GM12864 (cell line): Measurements from ENCODE around the gene CDH18.

ENCODE experiments used
- DNase-seq: peaks from one replicate; pipeline ENCODE4 v3.0.0-alpha.2; 2011; ENCODE audit warnings: low read depth
- H3K4me3 ChIP-seq: 2 replicates; pipeline ENCODE4 v1.5.1; 2011; ENCODE audit warnings: mild to moderate bottlenecking, low read depth, low read length, control low read depth
- TF ChIP-seq, protein P1 (sequence below): IDR thresholded peaks from 2 replicates; pipeline ENCODE4 v1.5.1; 2011; ENCODE audit warnings: low read depth, mild to moderate bottlenecking, moderate library complexity, low read length, control low read depth, inconsistent platforms; ENCODE audit errors: missing control alignments

CDH18 gene

DNA sequence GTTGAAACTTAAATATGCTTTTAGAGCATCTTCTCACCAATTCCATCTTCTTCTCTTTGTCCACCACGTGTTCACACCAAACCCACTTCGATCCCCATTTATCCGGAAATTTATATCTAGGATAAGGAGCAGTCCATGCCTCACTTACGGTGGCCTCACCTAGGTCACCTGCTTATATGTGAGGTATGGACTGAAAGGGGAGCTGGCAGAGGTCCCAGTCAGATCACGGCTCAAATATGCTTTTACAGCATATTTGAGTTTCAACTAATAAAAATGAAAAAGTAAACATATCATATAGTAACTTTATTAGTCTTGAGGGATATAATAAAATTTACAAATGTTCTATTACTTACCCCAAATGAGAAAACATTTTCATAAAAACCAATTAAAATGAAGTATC lies 508.4 kb downstream of the CDH18 start:
- H3K4me3 ChIP-seq, result no peak overlapping the region
- TF ChIP-seq, protein P1, sequence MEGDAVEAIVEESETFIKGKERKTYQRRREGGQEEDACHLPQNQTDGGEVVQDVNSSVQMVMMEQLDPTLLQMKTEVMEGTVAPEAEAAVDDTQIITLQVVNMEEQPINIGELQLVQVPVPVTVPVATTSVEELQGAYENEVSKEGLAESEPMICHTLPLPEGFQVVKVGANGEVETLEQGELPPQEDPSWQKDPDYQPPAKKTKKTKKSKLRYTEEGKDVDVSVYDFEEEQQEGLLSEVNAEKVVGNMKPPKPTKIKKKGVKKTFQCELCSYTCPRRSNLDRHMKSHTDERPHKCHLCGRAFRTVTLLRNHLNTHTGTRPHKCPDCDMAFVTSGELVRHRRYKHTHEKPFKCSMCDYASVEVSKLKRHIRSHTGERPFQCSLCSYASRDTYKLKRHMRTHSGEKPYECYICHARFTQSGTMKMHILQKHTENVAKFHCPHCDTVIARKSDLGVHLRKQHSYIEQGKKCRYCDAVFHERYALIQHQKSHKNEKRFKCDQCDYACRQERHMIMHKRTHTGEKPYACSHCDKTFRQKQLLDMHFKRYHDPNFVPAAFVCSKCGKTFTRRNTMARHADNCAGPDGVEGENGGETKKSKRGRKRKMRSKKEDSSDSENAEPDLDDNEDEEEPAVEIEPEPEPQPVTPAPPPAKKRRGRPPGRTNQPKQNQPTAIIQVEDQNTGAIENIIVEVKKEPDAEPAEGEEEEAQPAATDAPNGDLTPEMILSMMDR, result no peak
- no peak for DNase-seq

DNA sequence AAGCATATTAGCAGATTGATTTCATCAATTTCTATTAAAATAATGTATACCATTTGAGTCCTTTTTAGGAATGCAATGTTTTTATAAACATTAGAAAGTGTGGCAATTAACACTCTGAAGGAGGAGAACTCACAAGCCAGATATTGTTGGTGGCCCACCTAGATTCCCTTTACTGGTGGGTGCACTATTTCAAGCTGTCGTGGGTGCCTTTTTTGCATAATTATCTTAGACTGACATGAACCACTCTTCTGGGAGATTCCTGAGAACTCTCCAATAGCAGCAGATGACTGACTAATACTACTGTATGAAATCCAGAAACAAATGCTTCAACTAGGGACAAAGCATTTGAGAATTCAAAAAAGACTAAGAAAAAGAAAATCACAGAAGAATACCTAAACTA lies 526.0 kb downstream of the CDH18 start:
- no peak overlapping the region for H3K4me3 ChIP-seq
- DNase-seq, result no peak
- TF ChIP-seq, protein P1, result no peak

DNA sequence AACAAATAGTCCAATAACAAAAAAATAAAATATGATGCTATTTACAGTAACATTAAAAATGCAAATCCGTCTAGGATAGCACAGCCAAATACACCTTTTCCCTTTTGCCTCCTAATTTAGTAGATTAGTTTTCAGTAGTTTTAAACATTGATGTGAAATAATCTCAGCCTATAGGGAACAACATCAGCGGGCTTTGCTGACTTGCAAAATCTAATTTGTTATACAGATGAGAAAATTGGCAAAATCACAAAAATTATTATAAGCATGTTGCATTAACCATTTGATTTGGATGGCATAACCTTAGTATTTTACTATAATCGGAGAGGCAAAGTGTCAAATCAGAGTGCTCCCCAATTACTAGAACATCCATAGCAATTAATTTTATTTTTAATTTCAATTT lies 563.5 kb downstream of the CDH18 start:
- DNase-seq, result no peak
- no peak overlapping the region for H3K4me3 ChIP-seq
- TF ChIP-seq, protein P1, result no peak
